ENCODE measurements around the gene BFSP2. TPM values are rescaled to one million over a fixed set of nuclear protein-coding genes. Genes with fewer than 3 reads are reported as not detected.

The BFSP2 gene
- total RNA-seq, 6 experiments from 2014 or later, result not detected

DNA sequence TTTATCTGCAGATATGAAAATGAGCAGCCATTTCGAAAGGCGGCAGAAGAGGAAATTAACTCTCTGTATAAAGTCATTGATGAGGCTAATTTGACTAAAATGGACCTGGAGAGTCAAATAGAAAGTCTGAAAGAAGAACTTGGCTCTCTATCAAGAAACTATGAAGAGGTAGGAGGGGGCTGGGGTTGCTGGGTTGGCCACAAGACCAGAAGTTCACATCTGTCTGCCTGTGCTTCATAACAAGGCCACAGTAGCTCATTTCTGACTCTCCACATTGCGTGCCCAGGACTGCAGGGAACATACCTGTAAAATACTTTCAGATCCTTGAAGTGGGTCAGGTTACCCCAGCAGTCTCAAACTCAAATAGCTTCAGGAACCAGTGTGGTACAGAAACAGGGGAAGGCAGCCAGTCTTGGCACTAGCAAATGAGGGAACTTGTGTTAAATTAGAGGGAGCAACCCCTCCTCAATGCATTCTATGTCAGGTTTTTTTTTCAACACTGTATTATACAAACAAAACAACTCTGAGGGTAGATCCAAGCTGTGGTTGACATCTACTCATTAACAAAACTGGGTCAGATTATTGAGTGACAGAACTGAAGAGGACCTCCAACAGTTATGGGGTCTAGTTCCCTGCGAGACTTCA is 48.7 kb downstream of the BFSP2 start:
- no peak overlapping the region for H3K4me3 ChIP-seq
- no peak for TF ChIP-seq POLR2A (IDR thresholded peaks at IDR 0.05)
- TF ChIP-seq, protein P1, sequence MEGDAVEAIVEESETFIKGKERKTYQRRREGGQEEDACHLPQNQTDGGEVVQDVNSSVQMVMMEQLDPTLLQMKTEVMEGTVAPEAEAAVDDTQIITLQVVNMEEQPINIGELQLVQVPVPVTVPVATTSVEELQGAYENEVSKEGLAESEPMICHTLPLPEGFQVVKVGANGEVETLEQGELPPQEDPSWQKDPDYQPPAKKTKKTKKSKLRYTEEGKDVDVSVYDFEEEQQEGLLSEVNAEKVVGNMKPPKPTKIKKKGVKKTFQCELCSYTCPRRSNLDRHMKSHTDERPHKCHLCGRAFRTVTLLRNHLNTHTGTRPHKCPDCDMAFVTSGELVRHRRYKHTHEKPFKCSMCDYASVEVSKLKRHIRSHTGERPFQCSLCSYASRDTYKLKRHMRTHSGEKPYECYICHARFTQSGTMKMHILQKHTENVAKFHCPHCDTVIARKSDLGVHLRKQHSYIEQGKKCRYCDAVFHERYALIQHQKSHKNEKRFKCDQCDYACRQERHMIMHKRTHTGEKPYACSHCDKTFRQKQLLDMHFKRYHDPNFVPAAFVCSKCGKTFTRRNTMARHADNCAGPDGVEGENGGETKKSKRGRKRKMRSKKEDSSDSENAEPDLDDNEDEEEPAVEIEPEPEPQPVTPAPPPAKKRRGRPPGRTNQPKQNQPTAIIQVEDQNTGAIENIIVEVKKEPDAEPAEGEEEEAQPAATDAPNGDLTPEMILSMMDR (IDR thresholded peaks at IDR 0.05), result no peak
- peaks cover 0 to 31% (median 6%) of the 10 kb centered on the region in 4 donors for H3K4me1 ChIP-seq
- H3K27me3 ChIP-seq, result peaks cover 0 to 6% of the 10 kb centered on the region in 2 donors
- DNase-seq (no peak), ATAC-seq (peak; percentile 25 to 44 (median 36))
- no peaks in the 10 kb centered on the region for H3K9me3 ChIP-seq
- no peaks in the 10 kb centered on the region for H3K36me3 ChIP-seq
- no peak overlapping the region for H3K27ac ChIP-seq
- 46% methylated on average over 4 of the region's 4 CpGs for WGBS (ENCODE audit: insufficient coverage, low coverage, low lambda C conversion rate, missing lambda C conversion rate)
- intact Hi-C loops (cut with DNase I), result no loop called here

DNA sequence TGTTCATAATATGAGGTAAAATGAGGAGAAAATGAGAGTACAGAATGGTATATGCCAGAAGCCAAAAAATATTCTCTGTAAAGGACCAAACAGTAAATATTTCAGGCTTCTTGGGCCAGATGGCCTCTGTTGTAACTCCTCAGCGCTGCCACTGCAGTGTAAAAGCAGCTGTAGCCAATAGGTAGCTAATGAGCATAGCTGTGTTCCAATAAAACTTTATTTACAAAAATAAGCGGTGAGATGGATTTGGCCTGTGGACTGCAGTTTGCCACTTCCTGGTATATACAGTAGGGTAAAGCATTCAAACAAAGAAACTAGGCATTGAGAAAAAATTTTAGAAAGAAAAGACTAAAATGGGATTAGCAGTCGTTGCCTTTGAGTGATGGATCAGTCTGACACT is 51.5 kb downstream of the BFSP2 start:
- Histone ChIP-seq H3K9me3 (no peaks in the 10 kb centered on the region), H3K36me3 (no peaks in the 10 kb centered on the region), H3K27ac (no peak overlapping the region), H3K4me1 (peaks cover 0 to 23% (median 7%) of the 10 kb centered on the region in 4 donors), H3K4me3 (no peak overlapping the region), H3K27me3 (peaks cover 0 to 12% of the 10 kb centered on the region in 2 donors)
- intact Hi-C loops (cut with DNase I), result no loop called here
- TF ChIP-seq, protein P1 (IDR thresholded peaks at IDR 0.05), result no peak
- no peak for TF ChIP-seq POLR2A (IDR thresholded peaks at IDR 0.05)
- 88% methylated on average over 3 of the region's 3 CpGs for WGBS (ENCODE audit: insufficient coverage, low coverage, low lambda C conversion rate, missing lambda C conversion rate)
- no peak for ATAC-seq
- no peak for DNase-seq

DNA sequence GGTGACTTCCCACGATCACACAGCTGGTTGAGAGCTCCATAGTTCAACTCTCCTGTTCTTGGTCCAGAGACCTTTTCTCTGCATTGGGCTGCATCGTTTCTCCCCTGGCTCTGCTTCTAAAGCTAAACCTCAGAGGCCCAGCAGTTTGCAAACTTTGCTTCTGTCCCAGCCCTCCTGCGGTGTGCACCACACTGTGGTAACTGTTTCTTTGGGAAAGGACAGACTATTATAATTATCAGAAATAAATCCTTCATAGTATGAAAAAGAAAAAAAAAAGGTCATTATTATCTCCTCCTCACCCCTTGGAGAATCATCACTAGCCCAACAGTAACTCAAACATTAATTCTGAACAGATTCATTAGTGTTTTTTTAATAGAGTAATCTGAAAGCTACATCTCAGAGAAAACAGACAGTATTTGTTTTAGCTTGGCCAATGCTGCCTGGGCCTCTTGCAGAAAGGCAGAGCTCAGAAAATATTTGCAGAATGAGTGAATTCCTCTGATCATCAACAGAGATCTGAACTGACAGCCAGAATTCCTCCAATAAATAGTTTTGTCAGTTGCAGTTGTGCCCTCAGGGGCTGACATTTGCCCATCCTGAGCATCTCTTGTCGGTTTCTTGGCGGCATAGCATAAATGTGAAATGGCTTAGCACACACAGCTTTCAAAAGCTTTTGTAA is 52.9 kb downstream of the BFSP2 start:
- no peaks in the 10 kb centered on the region for H3K9me3 ChIP-seq
- TF ChIP-seq POLR2A (IDR thresholded peaks at IDR 0.05), result no peak
- TF ChIP-seq, protein P1 (IDR thresholded peaks at IDR 0.05), result no peak
- ATAC-seq (peak; percentile 79 to 87 (median 82)), DNase-seq (no peak)
- no peak overlapping the region for H3K4me3 ChIP-seq
- H3K4me1 ChIP-seq, result peaks cover 0 to 23% (median 7%) of the 10 kb centered on the region in 4 donors
- H3K36me3 ChIP-seq, result no peaks in the 10 kb centered on the region
- peaks cover 0 to 12% of the 10 kb centered on the region in 2 donors for H3K27me3 ChIP-seq
- WGBS (ENCODE audit: insufficient coverage, low coverage, low lambda C conversion rate, missing lambda C conversion rate), result 38% methylated on average over 5 of the region's 5 CpGs
- intact Hi-C loops (cut with DNase I), result no loop called here
- no peak overlapping the region for H3K27ac ChIP-seq

DNA sequence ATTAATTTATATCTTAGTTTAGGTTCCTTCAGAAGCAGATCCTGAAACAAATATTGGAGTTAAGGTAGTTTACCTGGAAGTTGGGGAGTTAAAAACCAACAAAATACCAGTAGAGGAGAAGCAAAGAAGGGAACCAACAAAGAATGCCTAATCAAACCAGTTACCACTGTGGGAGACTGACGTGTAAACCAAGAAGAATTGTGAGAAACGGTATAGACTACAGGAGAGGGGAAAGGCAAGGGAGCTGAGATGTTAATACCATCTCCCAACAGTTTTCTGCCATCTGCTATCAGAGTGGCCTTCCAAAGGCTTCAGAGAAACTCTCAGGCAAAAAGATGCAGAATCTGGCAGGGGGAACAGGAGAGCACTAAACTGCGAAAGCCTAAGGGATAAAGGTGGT is 53.5 kb downstream of the BFSP2 start:
- Histone ChIP-seq H3K9me3 (no peaks in the 10 kb centered on the region), H3K36me3 (no peaks in the 10 kb centered on the region), H3K4me1 (peaks cover 0 to 21% (median 7%) of the 10 kb centered on the region in 4 donors), H3K27ac (no peak overlapping the region), H3K27me3 (peaks cover 0 to 12% of the 10 kb centered on the region in 2 donors), H3K4me3 (no peak overlapping the region)
- intact Hi-C loops (cut with DNase I), result no loop called here
- DNase-seq (no peak), ATAC-seq (no peak)
- WGBS (ENCODE audit: insufficient coverage, low coverage, low lambda C conversion rate, missing lambda C conversion rate), result 56% methylated on average over 3 of the region's 3 CpGs
- no peak for TF ChIP-seq POLR2A (IDR thresholded peaks at IDR 0.05)
- TF ChIP-seq, protein P1 (IDR thresholded peaks at IDR 0.05), result no peak
